ENCODE measurements around the gene BCL11B.

The BCL11B gene

DNA sequence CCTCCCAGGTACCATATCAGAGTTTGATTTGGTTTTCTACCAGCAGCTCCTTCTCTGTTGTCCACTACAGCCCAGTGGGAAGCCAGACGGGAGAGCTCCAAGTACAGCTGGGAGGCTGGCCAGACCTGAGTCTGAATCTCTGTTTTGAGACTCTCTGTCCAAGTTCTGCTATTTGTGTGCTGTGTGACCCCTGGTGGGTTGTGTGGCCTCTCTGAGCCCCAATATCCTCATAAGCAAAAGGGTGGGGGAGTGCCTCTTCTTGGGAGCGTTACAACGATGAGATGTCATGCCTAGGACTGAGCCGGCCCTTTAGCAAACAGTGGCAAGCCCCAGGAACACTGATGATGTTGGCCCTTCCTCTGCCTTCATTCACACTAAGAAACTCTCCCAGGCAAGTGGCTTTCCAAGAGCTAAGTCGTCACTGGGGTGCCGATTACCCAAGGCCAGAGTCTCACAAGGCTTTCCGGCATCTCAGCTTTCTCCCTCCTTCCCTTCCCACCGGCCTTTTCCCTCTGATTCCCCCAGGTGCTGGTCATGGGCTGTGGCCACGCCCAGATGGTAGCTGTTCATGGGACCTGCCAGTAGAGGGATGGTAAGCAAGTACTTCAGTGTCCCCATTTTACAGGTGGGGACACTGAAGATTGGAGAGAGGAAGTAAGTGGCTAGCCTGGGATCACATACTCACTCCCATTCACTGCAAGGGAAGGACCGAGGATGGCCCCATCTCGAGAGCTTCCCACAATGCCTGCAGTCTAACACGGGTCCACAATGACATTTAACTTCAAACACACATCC, 47.7 kb downstream of the BCL11B start:
- no peak for DNase-seq (ENCODE audit: low read depth)

DNA sequence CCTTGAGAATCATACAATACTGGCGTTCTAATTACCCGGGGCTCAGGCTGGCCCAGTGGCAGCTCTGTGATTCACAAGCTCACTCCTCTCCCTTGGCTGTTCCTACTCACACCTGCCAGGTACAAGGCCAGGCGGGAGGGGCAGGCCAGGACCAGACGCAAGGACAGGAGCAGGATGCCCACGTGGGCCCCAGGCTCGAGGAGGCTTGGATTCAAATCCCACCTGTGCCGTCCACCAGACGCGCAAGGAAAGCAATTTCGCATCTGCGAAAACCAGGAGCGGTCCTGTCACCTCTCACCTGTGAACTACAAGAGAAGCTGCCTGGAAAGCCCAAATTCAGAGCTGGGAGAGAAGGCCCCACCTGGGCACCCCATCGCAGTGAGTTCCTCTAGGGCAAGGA, 50.6 kb downstream of the BCL11B start:
- DNase-seq (ENCODE audit: low read depth), result no peak

DNA sequence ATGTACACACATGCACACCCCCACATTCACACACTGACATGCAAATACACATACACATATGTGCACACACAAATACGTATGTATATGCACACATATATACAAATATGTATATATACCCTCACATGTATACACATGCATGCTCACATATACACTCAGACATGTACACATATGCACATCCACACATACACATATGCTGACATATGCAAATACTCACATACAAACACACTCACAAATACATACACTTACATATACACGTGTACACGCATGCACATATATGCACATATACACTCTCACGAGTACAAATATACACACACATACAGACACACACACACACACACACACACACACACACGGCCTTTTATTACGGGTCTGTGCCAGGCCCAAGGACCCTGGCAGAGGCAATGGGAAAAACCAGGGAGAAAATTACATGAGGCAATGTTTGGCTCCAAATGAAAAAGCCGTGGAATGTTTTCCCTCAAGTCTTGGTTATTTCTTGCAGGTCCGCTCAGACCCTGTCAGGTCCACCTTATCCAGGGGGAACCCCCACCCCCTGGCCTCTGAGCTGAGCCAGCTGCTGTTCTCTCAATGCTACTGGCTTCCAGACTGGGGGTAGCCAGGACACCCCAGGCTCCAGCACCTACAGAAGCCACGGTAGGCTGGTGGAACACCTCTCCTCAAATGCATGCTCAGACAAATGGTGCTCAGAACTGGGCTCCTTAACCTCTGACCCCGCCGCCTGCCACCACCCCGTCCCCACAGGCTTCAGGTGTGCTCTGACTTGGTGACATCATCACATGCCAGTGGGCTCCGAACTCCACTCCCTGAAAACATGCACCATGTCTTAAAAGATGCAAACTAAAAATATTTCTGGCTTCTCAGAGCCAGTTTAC, 54.7 kb downstream of the BCL11B start:
- no peak for DNase-seq (ENCODE audit: low read depth)

GRCh38 chr14:99216191-99216590, 55.8 kb downstream of the BCL11B start:
- no peak for DNase-seq (ENCODE audit: low read depth)

DNA sequence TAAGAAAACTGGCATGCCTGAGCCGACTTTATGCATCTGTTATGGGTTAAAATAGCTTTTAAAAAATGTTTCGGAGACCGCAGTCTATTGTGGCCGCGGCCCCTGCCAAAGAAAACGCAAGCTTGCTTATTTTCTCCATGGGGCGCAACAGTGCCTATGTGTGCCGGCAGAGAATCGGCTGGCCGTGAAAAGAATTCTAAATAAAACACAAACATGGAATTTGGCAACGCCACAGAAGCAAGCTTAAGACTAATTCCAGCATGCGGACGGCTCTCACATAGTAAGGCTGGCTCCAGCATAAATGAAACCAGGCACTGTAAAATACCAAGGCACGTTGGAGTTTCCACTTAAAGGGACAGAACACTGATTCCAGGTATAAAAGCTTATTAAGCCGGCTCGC, 56.7 kb downstream of the BCL11B start:
- no peak for DNase-seq (ENCODE audit: low read depth)

- DNase-seq (ENCODE audit: low read depth), result no peak
Observed at GRCh38 chr14:99214701-99215100, 57.3 kb downstream of the BCL11B start.

DNA sequence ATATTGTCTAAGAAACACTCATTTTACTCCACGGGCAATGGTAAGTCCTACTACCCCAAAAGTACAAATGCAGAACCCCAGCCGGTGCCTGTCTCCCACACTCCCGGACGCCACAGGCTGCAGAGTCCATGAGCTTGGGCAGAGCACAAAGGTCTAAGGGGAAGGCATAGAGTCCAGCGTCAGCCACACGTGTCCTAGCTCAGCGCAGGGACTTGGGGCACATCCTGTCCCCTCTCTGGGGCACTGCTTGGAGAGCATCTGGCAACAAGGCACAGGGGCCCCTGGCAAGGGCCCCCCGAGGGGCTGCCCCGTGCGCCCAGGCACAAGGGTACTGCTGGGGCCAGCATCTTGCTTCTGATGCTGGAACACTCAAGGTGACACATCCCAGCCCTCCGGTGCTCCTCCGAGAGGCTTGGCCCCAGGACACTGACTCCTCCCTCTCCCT, 58.4 kb downstream of the BCL11B start:
- DNase-seq (ENCODE audit: low read depth), result no peak

- DNase-seq (ENCODE audit: low read depth), result no peak
Observed at GRCh38 chr14:99213101-99213500, 58.9 kb downstream of the BCL11B start.

GRCh38 chr14:99212646-99213045, 59.4 kb downstream of the BCL11B start:
- DNase-seq (ENCODE audit: low read depth), result no peak

DNA sequence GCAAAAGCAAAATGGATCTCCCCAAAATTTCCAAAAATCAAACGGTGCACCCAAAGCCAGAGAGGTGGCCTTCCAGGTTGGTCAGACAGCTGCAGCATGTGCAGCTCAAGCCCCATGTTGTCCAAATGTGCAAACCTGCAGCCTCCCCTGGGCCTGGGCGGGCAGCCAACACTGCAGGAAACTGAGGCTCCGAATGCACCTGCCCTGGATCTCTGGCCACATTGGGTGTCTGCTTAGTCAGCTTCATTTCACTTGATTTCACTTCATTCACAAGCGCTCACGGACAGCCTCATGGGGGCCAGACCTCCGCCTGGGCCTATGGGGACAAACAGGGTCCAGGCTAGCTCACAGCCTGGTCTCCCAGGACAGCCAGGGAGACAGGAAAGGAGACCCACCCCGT, 59.8 kb downstream of the BCL11B start:
- no peak for DNase-seq (ENCODE audit: low read depth)

DNA sequence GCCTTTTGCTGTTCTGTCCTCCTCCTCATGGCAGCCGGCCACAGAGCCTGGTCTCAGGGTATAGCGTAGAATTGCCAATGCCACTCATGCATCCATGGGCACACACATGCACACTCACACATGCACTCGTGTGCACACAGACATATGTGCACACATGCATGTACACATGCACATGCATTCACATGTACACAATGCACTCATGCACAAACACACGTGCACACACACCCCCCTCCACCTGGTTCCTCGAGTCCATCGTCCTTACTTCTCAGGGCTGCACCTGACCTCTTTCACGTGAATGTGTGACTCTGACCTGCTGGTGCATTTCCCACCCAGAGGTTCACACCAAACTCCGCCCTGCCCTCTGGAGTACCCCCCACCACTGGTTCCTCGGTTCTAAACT, 60.6 kb downstream of the BCL11B start:
- DNase-seq (ENCODE audit: low read depth), result no peak

GRCh38 chr14:99210333-99210732, 61.7 kb downstream of the BCL11B start:
- no peak for DNase-seq (ENCODE audit: low read depth)

- no peak for DNase-seq (ENCODE audit: low read depth)
Observed at GRCh38 chr14:99209409-99209808, 62.6 kb downstream of the BCL11B start.

- DNase-seq (ENCODE audit: low read depth), result no peak
Observed at GRCh38 chr14:99208318-99208717, 63.7 kb downstream of the BCL11B start.

DNA sequence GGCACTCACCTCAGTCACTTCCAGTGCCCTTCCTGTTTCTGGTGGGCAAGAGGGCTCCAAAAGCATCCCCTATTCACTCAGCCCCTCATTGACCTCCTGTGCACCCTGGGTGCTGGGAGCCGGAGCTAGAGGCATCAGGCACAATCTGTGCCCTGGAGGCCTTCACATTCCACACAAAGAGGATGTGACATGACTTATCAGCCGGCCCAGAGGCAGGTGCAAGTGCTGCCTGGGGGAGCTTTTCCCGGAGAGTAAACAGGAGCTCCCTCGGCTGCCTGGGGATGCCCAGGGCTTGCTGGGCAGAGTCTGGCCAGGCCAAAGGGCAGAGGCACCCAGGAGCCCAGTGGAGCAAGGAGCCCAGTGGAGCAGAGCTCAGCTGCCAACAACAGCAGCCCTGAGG, 64.5 kb downstream of the BCL11B start:
- DNase-seq (ENCODE audit: low read depth), result no peak

DNA sequence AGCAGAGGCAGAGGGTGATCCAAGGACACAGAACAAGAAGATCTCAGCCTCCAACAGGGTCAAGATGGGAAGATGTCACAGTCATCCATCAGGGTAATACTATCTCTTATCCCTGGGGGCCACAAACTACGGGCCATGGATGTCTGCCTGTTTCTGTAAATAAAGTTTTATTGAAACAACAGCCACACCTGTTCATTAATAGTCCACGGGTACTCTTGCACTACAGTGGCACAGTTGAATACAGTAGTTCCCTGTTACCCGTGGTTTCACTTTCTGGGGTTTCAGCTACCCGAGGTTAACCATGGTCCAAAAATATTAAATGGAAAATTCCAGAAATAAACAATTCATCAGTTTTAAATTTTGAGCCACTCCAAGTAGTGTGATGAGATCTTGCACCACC, 65.9 kb downstream of the BCL11B start:
- no peak for DNase-seq (ENCODE audit: low read depth)

GRCh38 chr14:99205086-99205688, 66.8 kb downstream of the BCL11B start:
- DNase-seq (ENCODE audit: low read depth), result no peak

DNA sequence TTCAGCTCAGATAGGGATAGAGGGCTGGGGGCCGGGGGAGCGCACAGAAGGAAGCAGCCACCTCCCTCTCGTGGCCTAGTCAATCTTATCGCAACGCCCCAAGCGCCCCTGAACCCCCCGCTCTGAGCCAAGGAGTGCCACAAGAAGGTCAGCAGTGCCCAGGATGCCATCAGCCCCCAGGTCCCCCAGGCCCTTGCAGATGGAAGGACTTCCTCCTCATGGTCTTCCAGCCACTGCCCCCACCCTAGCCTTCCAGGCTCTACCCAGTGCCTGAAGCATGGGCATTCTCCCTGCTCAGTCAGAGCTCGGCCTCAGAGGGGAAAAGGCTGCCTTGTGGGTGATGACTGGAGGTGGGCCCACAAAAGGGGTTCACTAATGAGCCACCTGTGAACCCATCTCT, 68.2 kb downstream of the BCL11B start:
- DNase-seq (ENCODE audit: low read depth), result no peak

GRCh38 chr14:99203080-99203479, 68.9 kb downstream of the BCL11B start:
- no peak for DNase-seq (ENCODE audit: low read depth)

- no peak for DNase-seq (ENCODE audit: low read depth)
Observed at GRCh38 chr14:99202516-99202915, 69.5 kb downstream of the BCL11B start.

GRCh38 chr14:99201351-99202073, 70.5 kb downstream of the BCL11B start:
- DNase-seq (ENCODE audit: low read depth), result no peak

- no peak for DNase-seq (ENCODE audit: low read depth)
Observed at GRCh38 chr14:99200654-99201005, 71.4 kb downstream of the BCL11B start.

Measured in CMK (cell line).